ENCODE data around the gene SLC19A1. TPM values are rescaled to one million over a fixed set of nuclear protein-coding genes. Genes with fewer than 3 reads are reported as not detected.

The SLC19A1 gene
- total RNA-seq, 4 donors from 2014 or later, result 3.6 to 7.3 (median 5.0) TPM

DNA sequence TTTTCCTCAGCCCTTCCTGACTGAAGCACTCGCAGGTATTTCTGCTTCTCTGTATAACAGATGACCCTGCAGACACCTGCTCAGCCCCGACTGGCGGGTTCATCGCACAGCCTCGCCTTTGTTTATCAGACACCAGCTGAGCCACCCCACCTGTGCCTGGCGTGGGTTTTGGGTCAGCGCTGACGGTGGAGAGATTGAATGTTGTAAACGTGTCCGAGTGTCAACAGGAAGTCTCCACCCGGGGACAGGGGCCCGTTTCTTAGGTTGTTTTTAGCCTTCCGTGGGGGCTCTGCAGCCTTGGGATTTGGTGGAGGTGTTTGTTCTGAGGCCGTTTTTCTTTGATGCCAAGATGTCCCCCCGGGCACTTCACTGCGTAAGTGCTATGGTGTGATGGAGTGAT lies 77.1 kb downstream of the SLC19A1 start:
- intact Hi-C loops (cut with DNase I; ENCODE audit: low total_unique reads), result no loop called here
- WGBS, 2 donors, result 68 to 79% methylated on average over 16 of the region's 16 CpGs
- TF ChIP-seq, protein P1, sequence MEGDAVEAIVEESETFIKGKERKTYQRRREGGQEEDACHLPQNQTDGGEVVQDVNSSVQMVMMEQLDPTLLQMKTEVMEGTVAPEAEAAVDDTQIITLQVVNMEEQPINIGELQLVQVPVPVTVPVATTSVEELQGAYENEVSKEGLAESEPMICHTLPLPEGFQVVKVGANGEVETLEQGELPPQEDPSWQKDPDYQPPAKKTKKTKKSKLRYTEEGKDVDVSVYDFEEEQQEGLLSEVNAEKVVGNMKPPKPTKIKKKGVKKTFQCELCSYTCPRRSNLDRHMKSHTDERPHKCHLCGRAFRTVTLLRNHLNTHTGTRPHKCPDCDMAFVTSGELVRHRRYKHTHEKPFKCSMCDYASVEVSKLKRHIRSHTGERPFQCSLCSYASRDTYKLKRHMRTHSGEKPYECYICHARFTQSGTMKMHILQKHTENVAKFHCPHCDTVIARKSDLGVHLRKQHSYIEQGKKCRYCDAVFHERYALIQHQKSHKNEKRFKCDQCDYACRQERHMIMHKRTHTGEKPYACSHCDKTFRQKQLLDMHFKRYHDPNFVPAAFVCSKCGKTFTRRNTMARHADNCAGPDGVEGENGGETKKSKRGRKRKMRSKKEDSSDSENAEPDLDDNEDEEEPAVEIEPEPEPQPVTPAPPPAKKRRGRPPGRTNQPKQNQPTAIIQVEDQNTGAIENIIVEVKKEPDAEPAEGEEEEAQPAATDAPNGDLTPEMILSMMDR (IDR thresholded peaks at IDR 0.05), result no peak
- no peak for TF ChIP-seq POLR2A (IDR thresholded peaks at IDR 0.05)
- no peak overlapping the region for H3K4me3 ChIP-seq (ENCODE audit: low read depth, poor library complexity, severe bottlenecking)
- no peak for DNase-seq (ENCODE audit: low spot score in 2 of 2)

DNA sequence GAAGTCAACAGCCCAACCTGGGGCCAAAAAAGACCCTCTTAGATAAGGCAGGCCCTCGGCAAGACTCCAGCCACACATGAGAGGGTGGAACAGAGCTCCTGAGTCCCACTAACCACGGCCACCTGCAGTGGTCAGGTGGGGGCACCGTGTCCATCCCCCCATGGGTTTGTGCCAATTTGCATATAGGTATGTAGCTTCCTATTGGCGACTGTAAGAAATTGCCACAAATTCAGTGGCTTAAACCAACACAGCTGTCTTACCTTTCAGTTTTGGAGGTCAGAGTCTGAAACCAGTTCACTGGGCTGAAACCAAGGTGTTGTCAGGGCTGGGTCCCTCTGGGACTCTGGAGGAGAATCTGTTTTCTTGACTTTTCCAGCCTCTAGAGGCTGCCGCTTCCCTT lies 77.9 kb downstream of the SLC19A1 start:
- H3K4me3 ChIP-seq (ENCODE audit: low read depth, poor library complexity, severe bottlenecking), result no peak overlapping the region
- TF ChIP-seq POLR2A (IDR thresholded peaks at IDR 0.05), result no peak
- TF ChIP-seq, protein P1 (IDR thresholded peaks at IDR 0.05), result no peak
- DNase-seq (ENCODE audit: low spot score in 2 of 2), result no peak
- intact Hi-C loops (cut with DNase I; ENCODE audit: low total_unique reads), result no loop called here
- WGBS, 2 donors, result 91 to 92% methylated on average over 5 of the region's 5 CpGs

DNA sequence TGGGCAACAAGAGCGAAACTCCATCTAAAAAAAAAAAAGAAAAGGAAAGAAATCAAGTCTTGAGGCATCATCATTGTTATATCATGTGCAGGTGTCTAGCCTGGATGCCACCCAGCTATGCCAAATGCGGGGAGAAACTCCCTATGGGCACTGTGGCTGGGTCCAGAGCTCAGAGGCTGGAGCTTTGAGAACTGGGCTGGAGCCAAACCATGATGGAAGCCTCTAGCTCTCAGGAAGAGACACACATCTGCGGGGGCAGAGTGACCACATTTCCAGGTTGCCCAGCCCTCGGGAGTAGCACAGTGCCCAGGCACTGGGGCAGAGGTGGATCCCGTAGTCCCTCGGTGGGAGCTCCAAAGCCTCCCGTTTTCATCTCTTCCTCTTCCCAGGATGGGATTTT lies 78.4 kb downstream of the SLC19A1 start:
- no peak overlapping the region for H3K4me3 ChIP-seq (ENCODE audit: low read depth, poor library complexity, severe bottlenecking)
- TF ChIP-seq POLR2A (IDR thresholded peaks at IDR 0.05), result no peak
- TF ChIP-seq, protein P1 (IDR thresholded peaks at IDR 0.05), result no peak
- 92 to 98% methylated on average over 7 of the region's 7 CpGs for WGBS, 2 donors
- DNase-seq (ENCODE audit: low spot score in 2 of 2), result no peak
- intact Hi-C loops (cut with DNase I; ENCODE audit: low total_unique reads), result no loop called here

DNA sequence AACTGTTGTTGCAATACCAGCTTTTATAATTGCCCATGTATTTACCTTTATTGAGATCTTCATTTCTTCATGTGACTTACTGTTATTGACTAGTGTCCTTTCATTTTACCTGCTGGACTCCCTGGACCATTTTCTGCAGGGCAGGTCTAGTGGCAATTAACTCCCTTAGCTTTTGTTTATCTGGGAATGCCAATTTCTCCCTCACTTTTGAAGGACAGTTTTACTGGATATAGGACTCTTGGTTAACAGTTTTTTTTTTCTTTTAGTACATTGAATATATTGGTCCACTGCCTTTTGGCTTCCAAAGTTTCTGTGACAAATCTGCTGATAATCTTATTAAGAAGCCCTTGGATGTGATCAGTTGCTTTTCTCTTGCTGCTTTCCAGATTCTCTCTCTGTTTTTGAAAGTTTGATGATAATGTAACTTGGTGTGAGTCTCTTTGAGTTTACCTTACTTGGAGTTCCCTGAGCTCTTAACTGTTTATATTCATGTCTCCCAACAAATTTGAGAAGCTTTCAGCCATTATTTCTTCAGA lies 80.4 kb downstream of the SLC19A1 start:
- DNase-seq (ENCODE audit: low spot score in 2 of 2), result no peak
- H3K4me3 ChIP-seq (ENCODE audit: low read depth, poor library complexity, severe bottlenecking), result no peak overlapping the region
- intact Hi-C loops (cut with DNase I; ENCODE audit: low total_unique reads), result no loop called here
- TF ChIP-seq, protein P1 (IDR thresholded peaks at IDR 0.05), result no peak
- TF ChIP-seq POLR2A (IDR thresholded peaks at IDR 0.05), result no peak

DNA sequence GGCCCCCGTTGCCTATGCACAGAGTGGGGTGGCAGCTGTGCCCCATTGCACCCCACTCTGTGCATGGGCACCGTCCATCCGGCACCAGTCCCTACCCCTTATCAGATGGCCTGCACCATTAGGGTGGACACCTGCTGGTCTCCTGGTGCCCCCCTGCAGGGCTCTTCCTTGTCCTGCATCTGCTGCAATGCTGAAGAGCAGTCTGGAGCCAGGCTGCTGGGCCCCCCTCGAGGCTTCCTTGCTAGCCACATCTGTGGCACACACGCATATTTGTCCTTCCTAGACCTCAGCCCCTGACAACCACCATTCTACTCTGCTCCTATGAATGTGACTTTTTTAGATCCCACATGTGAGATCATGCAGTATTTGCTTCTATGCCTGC lies 80.9 kb downstream of the SLC19A1 start:
- intact Hi-C loops (cut with DNase I; ENCODE audit: low total_unique reads), result no loop called here
- WGBS, 2 donors, result 80 to 89% methylated on average over 5 of the region's 5 CpGs
- DNase-seq (ENCODE audit: low spot score in 2 of 2), result no peak
- TF ChIP-seq, protein P1 (IDR thresholded peaks at IDR 0.05), result no peak
- TF ChIP-seq POLR2A (IDR thresholded peaks at IDR 0.05), result no peak
- no peak overlapping the region for H3K4me3 ChIP-seq (ENCODE audit: low read depth, poor library complexity, severe bottlenecking)
